ENCODE measurements around the gene ECI1. TPM values are rescaled to one million over a fixed set of nuclear protein-coding genes. Genes with fewer than 3 reads are reported as not detected.
"Not testable (repeated sequence)": the region's sequence is repeated elsewhere in the genome, so short reads cannot be mapped to it uniquely, and the experiment has no call there.

The ECI1 gene
- total and polyA plus RNA-seq, 5 donors from 2014 or later: 23.4 to 62.8 (median 53.5) TPM

DNA sequence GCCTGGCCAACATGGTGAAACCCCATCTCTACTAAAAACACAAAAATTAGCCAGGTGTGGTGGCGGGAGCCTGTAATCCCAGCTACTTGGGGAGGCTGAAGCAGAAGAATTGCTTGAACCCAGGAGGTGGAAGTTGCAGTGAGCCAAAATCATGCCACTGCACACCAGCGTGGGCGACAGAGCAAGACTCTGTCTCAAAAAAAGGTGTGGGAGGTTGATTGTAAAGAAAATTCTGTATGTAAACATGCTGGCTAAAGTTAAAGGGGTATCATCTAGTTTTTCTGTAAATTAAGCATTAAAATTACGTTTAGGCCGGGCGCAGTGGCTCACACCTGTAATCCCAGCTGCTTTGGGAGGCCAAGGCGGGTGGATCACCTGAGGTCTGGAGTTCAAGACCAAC, 7.1 kb upstream of the ECI1 start:
- H3K27ac Mint-ChIP-seq; H3K27ac ChIP-seq (ENCODE audit: insufficient read depth, low read length, poor library complexity, severe bottlenecking); H3K27me3 Mint-ChIP-seq; H3K4me3 Mint-ChIP-seq; H3K4me3 ChIP-seq (ENCODE audit: low read depth, low read length); H3K9me3 ChIP-seq (ENCODE audit: control insufficient read depth in 2 of 2, low read length in 2 of 2); H3K4me1 Mint-ChIP-seq; H3K9me3 Mint-ChIP-seq; H3K4me1 ChIP-seq (ENCODE audit: control insufficient read depth, insufficient read depth, low read length, poor library complexity, severe bottlenecking); ATAC-seq (ENCODE audit: low read depth in 2 of 2); H3K27me3 ChIP-seq (ENCODE audit: control insufficient read depth, insufficient read depth, low read length); DNase-seq: not testable (repeated sequence)
- H3K36me3 Mint-ChIP-seq: peaks cover 36% of the 10 kb centered on the region
- peaks cover 87% of the 10 kb centered on the region for H3K36me3 ChIP-seq (ENCODE audit: control insufficient read depth, insufficient read depth, low read length)

DNA sequence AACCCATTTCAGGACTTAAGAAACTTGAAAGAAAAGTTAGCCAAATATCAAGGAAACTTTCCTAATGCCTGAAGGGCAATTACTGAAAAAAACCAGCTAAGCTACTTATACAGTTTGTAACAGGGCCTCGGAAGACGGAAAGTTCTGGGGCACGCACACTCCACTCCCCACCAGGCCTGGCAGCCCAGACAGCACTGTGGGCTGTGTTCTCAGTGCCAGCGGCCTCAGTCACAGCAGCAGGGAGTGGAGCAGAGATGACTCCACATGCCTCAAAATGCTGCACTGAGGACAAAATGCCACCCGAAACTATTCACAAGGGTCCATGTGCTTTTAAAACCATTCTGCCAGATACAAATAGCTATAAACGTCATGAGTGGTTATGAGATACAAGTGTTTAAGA, 6.3 kb upstream of the ECI1 start:
- no peak overlapping the region for H3K4me3 Mint-ChIP-seq
- H3K9me3 Mint-ChIP-seq: no peaks in the 10 kb centered on the region
- H3K9me3 ChIP-seq (ENCODE audit: control insufficient read depth in 2 of 2, low read length in 2 of 2): no peaks in the 10 kb centered on the region
- H3K27ac Mint-ChIP-seq: no peak overlapping the region
- no peak overlapping the region for H3K27ac ChIP-seq (ENCODE audit: insufficient read depth, low read length, poor library complexity, severe bottlenecking)
- peaks cover 79% of the 10 kb centered on the region for H3K36me3 ChIP-seq (ENCODE audit: control insufficient read depth, insufficient read depth, low read length)
- no peak for DNase-seq
- ATAC-seq (ENCODE audit: low read depth in 2 of 2): no peak
- peaks cover 0 to 6% (median 2%) of the 10 kb centered on the region in 4 donors for H3K4me1 Mint-ChIP-seq
- H3K36me3 Mint-ChIP-seq: peaks cover 33% of the 10 kb centered on the region
- no peaks in the 10 kb centered on the region for H3K27me3 ChIP-seq (ENCODE audit: control insufficient read depth, insufficient read depth, low read length)
- no peaks in the 10 kb centered on the region for H3K27me3 Mint-ChIP-seq
- no peaks in the 10 kb centered on the region for H3K4me1 ChIP-seq (ENCODE audit: control insufficient read depth, insufficient read depth, low read length, poor library complexity, severe bottlenecking)
- H3K4me3 ChIP-seq (ENCODE audit: low read depth, low read length): no peak overlapping the region

DNA sequence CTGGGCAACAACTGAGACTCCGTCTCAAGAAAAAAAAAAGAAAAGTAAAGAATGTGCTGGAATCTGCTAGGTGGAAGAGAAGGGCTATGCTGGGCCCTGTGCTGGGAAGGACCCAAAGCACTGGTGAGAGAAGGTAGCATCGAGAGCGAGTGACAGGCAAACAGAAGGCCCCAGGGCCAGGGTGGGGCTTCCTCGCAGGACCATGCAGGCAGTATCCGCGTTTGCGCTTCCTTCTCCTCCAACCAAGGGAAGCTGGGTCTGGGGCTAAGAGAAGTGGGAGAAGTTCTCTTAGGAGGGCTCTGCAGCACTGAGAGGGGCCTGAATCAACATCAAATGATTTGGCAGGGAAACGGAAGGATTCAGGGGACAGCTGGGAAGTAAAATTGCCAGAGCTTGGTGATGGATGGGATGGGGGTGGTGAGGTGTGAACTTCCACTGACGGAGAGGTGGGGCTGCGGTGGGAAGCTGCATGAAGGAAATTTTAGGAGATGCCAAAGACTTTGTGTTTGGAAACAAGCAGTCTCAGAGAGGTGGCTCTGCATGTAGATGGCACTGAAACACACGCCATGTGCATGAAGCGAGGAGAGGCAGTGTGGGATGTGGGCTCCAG, 5.2 kb upstream of the ECI1 start:
- no peak overlapping the region for H3K27ac Mint-ChIP-seq
- no peaks in the 10 kb centered on the region for H3K9me3 Mint-ChIP-seq
- H3K9me3 ChIP-seq (ENCODE audit: control insufficient read depth in 2 of 2, low read length in 2 of 2): no peaks in the 10 kb centered on the region
- peak overlapping the region in 1 of 4 donors; percentile 11 for H3K4me3 Mint-ChIP-seq
- no peaks in the 10 kb centered on the region for H3K4me1 ChIP-seq (ENCODE audit: control insufficient read depth, insufficient read depth, low read length, poor library complexity, severe bottlenecking)
- no peak for DNase-seq
- H3K27me3 Mint-ChIP-seq: no peaks in the 10 kb centered on the region
- H3K27me3 ChIP-seq (ENCODE audit: control insufficient read depth, insufficient read depth, low read length): no peaks in the 10 kb centered on the region
- H3K36me3 ChIP-seq (ENCODE audit: control insufficient read depth, insufficient read depth, low read length): peaks cover 68% of the 10 kb centered on the region
- peaks cover 0 to 2% (median 0%) of the 10 kb centered on the region in 4 donors for H3K4me1 Mint-ChIP-seq
- no peak overlapping the region for H3K4me3 ChIP-seq (ENCODE audit: low read depth, low read length)
- ATAC-seq (ENCODE audit: low read depth in 2 of 2): no peak
- H3K36me3 Mint-ChIP-seq: peaks cover 25% of the 10 kb centered on the region
- H3K27ac ChIP-seq (ENCODE audit: insufficient read depth, low read length, poor library complexity, severe bottlenecking): no peak overlapping the region

DNA sequence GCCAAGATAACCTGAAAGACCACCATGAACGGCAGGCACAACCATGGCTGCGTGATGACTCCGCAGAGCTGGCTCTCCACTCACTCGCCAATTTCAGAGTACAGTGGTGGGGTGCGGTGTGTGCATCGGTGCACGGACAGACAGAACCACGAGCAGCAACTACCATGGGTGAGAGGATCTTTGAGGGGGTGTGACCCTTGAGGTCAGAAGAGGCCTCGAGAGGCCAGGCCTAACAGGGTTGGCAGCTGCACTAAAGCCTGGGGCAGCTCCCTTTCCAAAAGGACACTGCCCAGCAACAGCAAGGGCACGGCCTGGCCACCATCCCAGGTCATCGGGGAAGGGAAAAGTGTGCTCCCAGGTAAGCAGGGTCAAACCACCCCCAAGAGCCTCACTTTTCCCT, 1.9 kb upstream of the ECI1 start:
- no peaks in the 10 kb centered on the region for H3K9me3 Mint-ChIP-seq
- H3K36me3 Mint-ChIP-seq: peaks cover 19% of the 10 kb centered on the region
- DNase-seq (no peak), ATAC-seq (ENCODE audit: low read depth in 2 of 2) (no peak)
- H3K27me3 Mint-ChIP-seq: no peaks in the 10 kb centered on the region
- Histone ChIP-seq H3K9me3 (ENCODE audit: control insufficient read depth in 2 of 2, low read length in 2 of 2) (no peaks in the 10 kb centered on the region), H3K36me3 (ENCODE audit: control insufficient read depth, insufficient read depth, low read length) (peaks cover 40% of the 10 kb centered on the region), H3K27me3 (ENCODE audit: control insufficient read depth, insufficient read depth, low read length) (no peaks in the 10 kb centered on the region), H3K27ac (ENCODE audit: insufficient read depth, low read length, poor library complexity, severe bottlenecking) (no peak overlapping the region), H3K4me3 (ENCODE audit: low read depth, low read length) (no peak overlapping the region), H3K4me1 (ENCODE audit: control insufficient read depth, insufficient read depth, low read length, poor library complexity, severe bottlenecking) (peaks cover 9% of the 10 kb centered on the region)
- peak overlapping the region in 2 of 4 donors; percentile 27 to 58 for H3K4me3 Mint-ChIP-seq
- peaks cover 0 to 11% (median under 1%) of the 10 kb centered on the region in 4 donors for H3K4me1 Mint-ChIP-seq
- peak overlapping the region in 2 of 3 donors; percentile 43 to 73 for H3K27ac Mint-ChIP-seq

DNA sequence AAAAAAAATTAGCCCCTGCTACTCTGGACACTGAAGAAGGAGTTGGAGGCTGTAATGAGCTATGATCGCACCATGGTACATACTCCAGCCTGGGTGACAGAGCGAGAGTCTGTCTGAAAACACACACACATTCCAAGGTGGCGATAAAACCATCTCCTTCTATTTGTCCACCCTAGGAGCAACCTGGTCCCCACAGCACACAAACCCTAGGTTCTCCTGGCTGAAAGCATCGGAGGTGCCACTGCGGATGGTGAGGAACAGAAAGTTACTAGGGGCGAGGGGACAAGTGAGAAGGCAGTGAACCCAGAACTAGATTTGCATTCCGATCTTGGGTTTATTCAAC, 1.4 kb upstream of the ECI1 start:
- H3K27me3 ChIP-seq (ENCODE audit: control insufficient read depth, insufficient read depth, low read length): no peaks in the 10 kb centered on the region
- H3K9me3 ChIP-seq (ENCODE audit: control insufficient read depth in 2 of 2, low read length in 2 of 2): no peaks in the 10 kb centered on the region
- H3K4me1 Mint-ChIP-seq: peaks cover 0 to 11% (median under 1%) of the 10 kb centered on the region in 4 donors
- no peak for ATAC-seq (ENCODE audit: low read depth in 2 of 2)
- DNase-seq: no peak
- peak overlapping the region; percentile 16 to 75 (median 42) for H3K4me3 Mint-ChIP-seq
- H3K9me3 Mint-ChIP-seq: no peaks in the 10 kb centered on the region
- peaks cover 9% of the 10 kb centered on the region for H3K4me1 ChIP-seq (ENCODE audit: control insufficient read depth, insufficient read depth, low read length, poor library complexity, severe bottlenecking)
- H3K27ac Mint-ChIP-seq: peak overlapping the region; percentile 43 to 81 (median 73)
- H3K27me3 Mint-ChIP-seq: no peaks in the 10 kb centered on the region
- peak overlapping the region; percentile 73 for H3K27ac ChIP-seq (ENCODE audit: insufficient read depth, low read length, poor library complexity, severe bottlenecking)
- peaks cover 19% of the 10 kb centered on the region for H3K36me3 Mint-ChIP-seq
- no peak overlapping the region for H3K4me3 ChIP-seq (ENCODE audit: low read depth, low read length)
- H3K36me3 ChIP-seq (ENCODE audit: control insufficient read depth, insufficient read depth, low read length): peaks cover 35% of the 10 kb centered on the region

DNA sequence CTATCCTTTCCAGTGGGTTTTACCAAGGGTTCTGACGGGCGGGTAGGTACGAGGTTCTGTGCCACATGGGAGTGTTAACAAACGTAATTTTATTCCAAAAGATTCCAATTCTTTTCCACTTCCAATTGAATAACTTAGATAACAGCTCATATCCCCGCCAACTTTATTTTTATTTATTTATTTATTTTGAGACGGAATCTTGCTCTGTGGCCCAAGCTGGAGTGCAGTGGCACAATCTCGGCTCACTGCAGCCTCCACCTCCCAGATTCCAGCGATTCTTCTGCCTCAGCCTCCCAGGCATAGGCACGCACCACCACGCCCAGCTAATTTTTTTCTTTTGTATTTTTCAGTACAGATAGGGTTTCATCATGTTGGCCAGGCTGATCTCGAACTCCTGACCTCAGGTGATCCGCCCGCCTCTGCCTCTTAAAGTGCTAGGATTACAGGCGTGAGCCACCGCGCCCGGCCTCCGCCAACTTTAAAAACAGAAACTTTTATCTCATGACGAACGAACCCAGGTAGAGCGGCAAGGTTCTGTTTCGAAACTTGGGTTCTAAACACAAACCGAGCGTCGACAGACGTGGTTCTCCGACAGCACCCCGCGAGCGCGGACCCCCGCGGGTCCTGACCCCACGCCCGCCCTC, 613 bp downstream of the ECI1 start:
- H3K9me3 Mint-ChIP-seq: no peaks in the 10 kb centered on the region
- Histone ChIP-seq H3K9me3 (ENCODE audit: control insufficient read depth in 2 of 2, low read length in 2 of 2) (no peaks in the 10 kb centered on the region), H3K4me1 (ENCODE audit: control insufficient read depth, insufficient read depth, low read length, poor library complexity, severe bottlenecking) (peaks cover 9% of the 10 kb centered on the region), H3K36me3 (ENCODE audit: control insufficient read depth, insufficient read depth, low read length) (peaks cover 24% of the 10 kb centered on the region), H3K27ac (ENCODE audit: insufficient read depth, low read length, poor library complexity, severe bottlenecking) (peak overlapping the region; percentile 73), H3K4me3 (ENCODE audit: low read depth, low read length) (peak overlapping the region; percentile 65), H3K27me3 (ENCODE audit: control insufficient read depth, insufficient read depth, low read length) (no peaks in the 10 kb centered on the region)
- no peaks in the 10 kb centered on the region for H3K27me3 Mint-ChIP-seq
- H3K4me3 Mint-ChIP-seq: peak overlapping the region; percentile 90 to 97 (median 92)
- peaks cover 9% of the 10 kb centered on the region for H3K36me3 Mint-ChIP-seq
- peaks cover 0 to 11% (median under 1%) of the 10 kb centered on the region in 4 donors for H3K4me1 Mint-ChIP-seq
- ATAC-seq (ENCODE audit: low read depth in 2 of 2): peak; percentile 3 to 18
- DNase-seq: peak in 2 of 3 donors; percentile 29 to 68
- peak overlapping the region; percentile 86 to 92 (median 89) for H3K27ac Mint-ChIP-seq

DNA sequence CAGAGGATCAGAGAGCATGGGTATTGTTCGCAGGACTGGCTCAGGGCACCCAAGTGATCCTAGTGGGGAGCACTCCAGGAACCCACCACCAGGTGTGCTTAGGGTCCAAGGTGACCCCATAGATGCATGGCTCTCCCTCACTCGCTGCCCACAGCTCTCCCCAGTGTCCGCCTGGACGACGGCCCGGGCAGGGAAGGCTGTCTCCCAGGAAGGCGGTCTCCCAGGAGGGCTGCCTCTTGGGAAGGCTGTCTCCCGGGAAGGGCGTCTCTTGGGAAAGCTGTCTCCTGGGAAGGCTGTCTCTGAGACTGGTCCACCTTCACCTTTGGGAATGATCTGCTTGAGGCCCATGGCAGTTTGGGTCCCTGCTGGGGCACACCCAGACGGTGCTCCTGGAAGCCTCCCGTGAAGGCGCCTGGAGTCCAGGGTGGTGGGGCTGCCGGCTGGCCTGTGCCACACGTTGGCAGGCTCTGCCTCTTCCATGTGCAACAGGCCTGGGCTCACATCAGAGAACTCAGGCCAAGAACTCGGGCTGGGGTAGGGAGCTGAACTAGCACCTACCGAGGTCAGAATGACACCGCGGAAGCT, 5.0 kb downstream of the ECI1 start:
- Mint-ChIP-seq H3K27me3 (no peaks in the 10 kb centered on the region), H3K4me3 (no peak overlapping the region), H3K36me3 (peaks cover 4% of the 10 kb centered on the region), H3K4me1 (peaks cover 0 to 9% (median under 1%) of the 10 kb centered on the region in 4 donors), H3K27ac (no peak overlapping the region), H3K9me3 (peaks cover 0 to 1% (median 0%) of the 10 kb centered on the region in 7 donors)
- ATAC-seq (ENCODE audit: low read depth in 2 of 2) (no peak), DNase-seq (no peak)
- Histone ChIP-seq H3K9me3 (ENCODE audit: control insufficient read depth in 2 of 2, low read length in 2 of 2) (no peaks in the 10 kb centered on the region), H3K27ac (ENCODE audit: insufficient read depth, low read length, poor library complexity, severe bottlenecking) (no peak overlapping the region), H3K4me1 (ENCODE audit: control insufficient read depth, insufficient read depth, low read length, poor library complexity, severe bottlenecking) (peaks cover 9% of the 10 kb centered on the region), H3K27me3 (ENCODE audit: control insufficient read depth, insufficient read depth, low read length) (no peaks in the 10 kb centered on the region), H3K4me3 (ENCODE audit: low read depth, low read length) (no peak overlapping the region), H3K36me3 (ENCODE audit: control insufficient read depth, insufficient read depth, low read length) (peaks cover 19% of the 10 kb centered on the region)

Measured in CD4-positive, CD25-positive, alpha-beta regulatory T cell (primary cell).